Activated CD4-positive, alpha-beta memory T cell treated with anti-CD3 and anti-CD28 coated beads for 36 hours (primary cell): ENCODE measurements around the gene MAT2B. TPM values are rescaled to one million over a fixed set of nuclear protein-coding genes. Genes with fewer than 3 reads are reported as not detected.

ENCODE experiments used
- CTCF ChIA-PET: fragments of 350-600 bp; sonication (Branson Sonifier 250); formaldehyde crosslinking; loops from one replicate; lab custom pipeline; 2021; ENCODE audit warnings: antibody characterized with exemption, inconsistent platforms; lab: Charles Lee
- POLR2A ChIA-PET: fragments of 350-600 bp; sonication (Branson Sonifier 250); formaldehyde crosslinking; loops from one replicate; lab custom pipeline; 2021; ENCODE audit warnings: antibody characterized with exemption; lab: Charles Lee
- DNase-seq: peaks from one replicate; pipeline ENCODE4 v3.0.0-alpha.2; 2020
- H3K27ac Mint-ChIP-seq: one replicate; pipeline ENCODE4 v1.8.0; 2021; ENCODE audit warnings: mixed read lengths
- H3K27me3 Mint-ChIP-seq: one replicate; pipeline ENCODE4 v1.8.0; 2021; ENCODE audit warnings: mixed read lengths
- H3K36me3 Mint-ChIP-seq: one replicate; pipeline ENCODE4 v1.8.0; 2021; ENCODE audit warnings: mixed read lengths
- H3K4me1 Mint-ChIP-seq: one replicate; pipeline ENCODE4 v1.8.0; 2021; ENCODE audit warnings: low read depth, mixed read lengths
- H3K4me3 Mint-ChIP-seq: one replicate; pipeline ENCODE4 v1.8.0; 2021; ENCODE audit warnings: mild to moderate bottlenecking, mixed read lengths
- H3K9me3 Mint-ChIP-seq: one replicate; pipeline ENCODE4 v1.8.0; 2021; ENCODE audit warnings: mixed read lengths
- intact Hi-C: fragments of 100-400 bp; cut with micrococcal nuclease; formaldehyde crosslinking; loops from one replicate; pipeline ENCODE4 v1.15.1; 2023
- total RNA-seq, 2 experiments: library from RNA; stranded (reverse); gene quantifications; one replicate each; pipeline ENCODE4 v1.2.3, GENCODE V29; 2021

MAT2B gene
- total RNA-seq, 2 experiments from 2014 or later = 114 to 122 TPM

DNA sequence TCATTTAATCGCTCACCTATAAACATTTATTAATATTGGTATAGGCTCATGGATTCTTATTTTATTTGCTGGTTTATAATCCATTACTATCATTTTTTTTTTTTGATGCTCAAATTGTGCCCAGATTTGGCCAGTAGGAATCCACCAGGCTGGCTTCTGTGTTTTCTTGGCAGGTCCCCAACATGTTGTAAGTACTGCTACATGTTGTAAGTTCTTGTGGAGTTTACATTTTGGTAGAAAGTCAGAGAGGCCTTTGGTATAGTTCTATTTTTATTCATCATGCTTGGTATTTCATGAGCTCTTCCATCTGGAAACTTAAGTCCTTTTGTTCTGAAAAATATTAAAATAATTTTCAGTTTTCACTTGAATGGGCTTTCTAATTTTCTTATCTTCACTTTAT lies 47.1 kb downstream of the MAT2B start:
- Mint-ChIP-seq H3K27me3 (peaks cover 11% of the 10 kb centered on the region), H3K4me1 (peaks cover 4% of the 10 kb centered on the region), H3K36me3 (no peaks in the 10 kb centered on the region), H3K4me3 (no peak overlapping the region), H3K27ac (no peak overlapping the region), H3K9me3 (no peaks in the 10 kb centered on the region)
- DNase-seq = no peak
- CTCF ChIA-PET = no interaction called here
- POLR2A ChIA-PET = no interaction called here
- intact Hi-C loops = no loop called here

DNA sequence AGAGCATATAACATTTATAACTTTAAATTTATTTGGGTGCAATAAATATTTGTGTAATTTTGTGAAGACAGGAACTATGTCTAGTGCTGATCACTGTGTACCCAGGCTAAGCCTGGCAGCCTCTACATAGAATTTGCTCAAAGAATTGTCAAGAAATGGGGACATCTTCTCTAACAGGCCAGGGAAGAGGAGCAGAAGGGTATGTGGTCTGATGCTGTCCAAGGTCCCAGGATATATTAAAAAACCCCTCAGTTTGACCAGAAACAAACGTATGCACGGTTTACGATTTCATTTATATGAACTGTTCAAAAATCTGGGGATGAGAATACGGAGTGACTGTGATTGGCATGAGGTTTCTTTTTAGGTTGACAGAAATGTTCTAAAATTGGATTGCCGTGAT lies 55.9 kb downstream of the MAT2B start:
- no peak for DNase-seq
- Mint-ChIP-seq H3K4me1 (peaks cover 16% of the 10 kb centered on the region), H3K4me3 (no peak overlapping the region), H3K9me3 (no peaks in the 10 kb centered on the region), H3K27ac (no peak overlapping the region), H3K36me3 (no peaks in the 10 kb centered on the region), H3K27me3 (peaks cover 35% of the 10 kb centered on the region)
- ChIA-PET CTCF (no interaction called here), POLR2A (no interaction called here)
- intact Hi-C loops = loop anchor here (10.0 kb wide), 2 partner anchors 133 to 1933 kb away; no protein-coding TSS in a partner anchor

DNA sequence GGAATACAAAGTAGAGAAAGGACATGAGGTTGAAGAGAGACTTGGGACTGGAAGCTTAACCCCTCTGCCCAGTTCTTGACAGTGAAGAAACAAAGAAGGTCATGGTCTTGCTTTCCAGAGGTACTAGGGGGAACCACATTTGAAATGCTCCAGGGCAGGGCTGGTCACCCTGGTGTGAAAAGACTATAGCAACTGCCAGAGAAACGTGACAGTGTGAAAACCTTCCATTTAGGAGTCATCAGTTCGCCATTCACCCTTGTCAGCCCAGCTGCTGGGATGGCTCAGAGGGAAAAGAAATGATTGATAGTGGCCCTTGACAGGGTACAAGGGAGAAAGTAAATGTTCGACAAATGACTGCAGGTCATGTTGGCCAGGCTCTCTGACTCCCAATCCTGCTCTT lies 56.7 kb downstream of the MAT2B start:
- intact Hi-C loops = loop anchor here (10.0 kb wide), 2 partner anchors 133 to 1933 kb away; no protein-coding TSS in a partner anchor
- no peaks in the 10 kb centered on the region for H3K9me3 Mint-ChIP-seq
- no peak for DNase-seq
- ChIA-PET CTCF (no interaction called here), POLR2A (no interaction called here)
- H3K27ac Mint-ChIP-seq = no peak overlapping the region
- H3K4me3 Mint-ChIP-seq = no peak overlapping the region
- no peaks in the 10 kb centered on the region for H3K36me3 Mint-ChIP-seq
- H3K27me3 Mint-ChIP-seq = peaks cover 39% of the 10 kb centered on the region
- H3K4me1 Mint-ChIP-seq = peaks cover 22% of the 10 kb centered on the region

DNA sequence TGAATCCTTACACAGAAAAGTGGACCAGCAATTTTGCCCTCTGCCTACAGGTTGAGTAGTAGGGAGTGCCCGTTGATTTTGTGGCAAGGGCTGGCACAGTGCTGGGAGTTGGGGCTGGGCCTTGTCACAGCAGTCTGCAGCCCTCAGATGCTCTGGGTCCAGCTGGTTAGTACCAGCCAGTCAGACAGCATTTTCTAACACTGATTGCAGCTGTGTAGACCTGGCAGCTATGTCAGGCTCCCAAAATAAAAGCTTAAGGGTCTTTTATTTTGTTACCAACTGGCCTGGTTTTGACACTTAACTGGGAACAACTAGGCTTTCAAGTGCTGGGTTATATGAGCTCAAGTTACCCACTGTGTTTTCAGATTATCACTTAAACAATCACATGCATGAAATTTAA lies 57.7 kb downstream of the MAT2B start:
- no peak overlapping the region for H3K4me3 Mint-ChIP-seq
- CTCF ChIA-PET = interaction anchor here (4.6 kb wide), 1 partner anchor 940 kb away, joined by 26 read pairs; no protein-coding TSS in a partner anchor

DNA sequence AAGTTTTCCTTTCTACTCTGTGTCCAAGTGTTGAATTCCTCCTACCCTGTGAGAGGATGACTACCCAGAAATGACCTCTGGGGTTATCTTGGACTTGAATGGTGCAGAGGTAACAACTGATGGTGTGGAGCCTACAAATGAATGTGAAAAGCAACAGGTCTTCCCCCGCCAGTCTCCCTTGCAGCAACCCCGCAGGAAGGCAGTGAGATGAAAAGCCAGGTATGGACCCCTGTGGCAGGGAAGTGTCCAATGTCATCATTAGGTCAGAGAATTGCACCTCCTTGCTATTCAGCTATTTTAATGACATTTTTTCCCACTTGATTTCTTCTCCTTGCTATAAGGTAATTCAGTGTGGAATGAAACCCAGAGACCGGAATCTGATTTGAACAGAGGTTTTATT lies 58.5 kb downstream of the MAT2B start:
- POLR2A ChIA-PET = no interaction called here
- Mint-ChIP-seq H3K36me3 (no peaks in the 10 kb centered on the region), H3K9me3 (no peaks in the 10 kb centered on the region), H3K4me1 (peaks cover 25% of the 10 kb centered on the region), H3K27me3 (peaks cover 46% of the 10 kb centered on the region), H3K4me3 (no peak overlapping the region), H3K27ac (no peak overlapping the region)
- intact Hi-C loops = loop anchor here (1.0 to 10.0 kb wide), 4 partner anchors 131 to 1931 kb away; no protein-coding TSS in a partner anchor
- DNase-seq = no peak
- CTCF ChIA-PET = interaction anchor here (1.0 to 4.6 kb wide), 5 partner anchors 15 to 1642 kb away, joined by 3 to 26 read pairs (median 3); partner anchors contain the start of genes HMMR and NUDCD2

More for the DNA sequence above, 57.7 kb downstream of the MAT2B start:
- H3K4me1 Mint-ChIP-seq = peaks cover 25% of the 10 kb centered on the region
- DNase-seq = no peak
- no peak overlapping the region for H3K27ac Mint-ChIP-seq
- H3K36me3 Mint-ChIP-seq = no peaks in the 10 kb centered on the region
- POLR2A ChIA-PET = no interaction called here
- intact Hi-C loops = loop anchor here (10.0 kb wide), 2 partner anchors 132 to 1932 kb away; no protein-coding TSS in a partner anchor
- no peaks in the 10 kb centered on the region for H3K9me3 Mint-ChIP-seq
- peaks cover 47% of the 10 kb centered on the region for H3K27me3 Mint-ChIP-seq

- H3K27ac Mint-ChIP-seq = no peak overlapping the region
- H3K27me3 Mint-ChIP-seq = peaks cover 46% of the 10 kb centered on the region
- no peaks in the 10 kb centered on the region for H3K36me3 Mint-ChIP-seq
- ChIA-PET CTCF (interaction anchor here (0.6 to 4.6 kb wide), 8 partner anchors 13 to 1641 kb away, joined by 3 to 26 read pairs (median 3); partner anchors contain the start of genes HMMR and NUDCD2), POLR2A (no interaction called here)
- intact Hi-C loops = loop anchor here (1.0 to 10.0 kb wide), 4 partner anchors 130 to 1930 kb away; no protein-coding TSS in a partner anchor
- H3K4me1 Mint-ChIP-seq = peaks cover 25% of the 10 kb centered on the region
- H3K9me3 Mint-ChIP-seq = no peaks in the 10 kb centered on the region
- DNase-seq = peak; percentile 76
- H3K4me3 Mint-ChIP-seq = no peak overlapping the region
Observed at GRCh38 chr5:163564321-163564938, 59.0 kb downstream of the MAT2B start.

- POLR2A ChIA-PET = no interaction called here
- Mint-ChIP-seq H3K36me3 (no peaks in the 10 kb centered on the region), H3K4me1 (peaks cover 25% of the 10 kb centered on the region), H3K27me3 (peaks cover 48% of the 10 kb centered on the region), H3K4me3 (peak overlapping the region; percentile 56), H3K9me3 (no peaks in the 10 kb centered on the region), H3K27ac (no peak overlapping the region)
- intact Hi-C loops = loop anchor here (1.0 to 10.0 kb wide), 3 partner anchors 129 to 1929 kb away; no protein-coding TSS in a partner anchor
- CTCF ChIA-PET = interaction anchor here (0.8 to 4.6 kb wide), 4 partner anchors 14 to 938 kb away, joined by 3 to 26 read pairs (median 3); no protein-coding TSS in a partner anchor
- DNase-seq = no peak
Observed at GRCh38 chr5:163565492-163565891, 60.1 kb downstream of the MAT2B start.

DNA sequence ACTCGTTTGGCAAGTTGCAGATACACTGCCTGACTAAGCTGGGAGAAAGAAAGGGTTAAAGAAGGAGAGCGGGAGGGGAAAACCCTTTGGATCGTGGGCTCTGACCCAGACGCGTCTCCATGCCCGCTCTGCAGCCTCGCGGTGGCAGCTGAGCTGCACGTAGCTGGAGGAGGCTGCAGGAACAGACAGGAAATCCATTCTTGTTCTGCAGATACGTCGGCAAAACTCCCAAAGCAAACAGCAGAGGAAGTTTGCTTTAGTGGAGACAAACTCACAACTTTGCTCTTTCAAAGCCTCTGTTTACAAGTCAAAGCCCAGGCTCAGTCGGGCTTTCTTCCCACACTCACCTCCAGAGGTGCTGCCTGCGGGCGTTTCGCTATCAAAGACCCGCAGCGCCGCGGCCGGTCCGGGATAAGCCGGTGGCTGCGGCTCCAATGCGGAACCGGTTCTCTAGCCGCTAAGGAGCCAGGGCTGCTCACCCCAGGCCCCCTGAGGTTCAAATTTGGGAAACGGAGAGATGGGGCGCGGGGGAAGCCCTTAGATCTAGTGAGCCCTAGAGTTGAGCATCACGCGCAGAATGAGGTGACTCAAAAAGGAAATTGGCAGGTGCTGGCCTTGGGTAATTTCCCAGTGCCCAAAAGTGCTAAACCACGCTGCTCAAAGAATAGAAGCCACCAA lies 60.7 kb downstream of the MAT2B start:
- Mint-ChIP-seq H3K9me3 (no peaks in the 10 kb centered on the region), H3K4me1 (peaks cover 25% of the 10 kb centered on the region), H3K4me3 (peak overlapping the region; percentile 56), H3K27me3 (peaks cover 48% of the 10 kb centered on the region), H3K36me3 (no peaks in the 10 kb centered on the region), H3K27ac (no peak overlapping the region)
- intact Hi-C loops = loop anchor here (1.0 to 10.0 kb wide), 4 partner anchors 60 to 1929 kb away; no protein-coding TSS in a partner anchor
- ChIA-PET POLR2A (no interaction called here), CTCF (interaction anchor here (0.8 to 4.6 kb wide), 3 partner anchors 93 to 937 kb away, joined by 3 to 26 read pairs (median 3); no protein-coding TSS in a partner anchor)
- peak; percentile 52 for DNase-seq

DNA sequence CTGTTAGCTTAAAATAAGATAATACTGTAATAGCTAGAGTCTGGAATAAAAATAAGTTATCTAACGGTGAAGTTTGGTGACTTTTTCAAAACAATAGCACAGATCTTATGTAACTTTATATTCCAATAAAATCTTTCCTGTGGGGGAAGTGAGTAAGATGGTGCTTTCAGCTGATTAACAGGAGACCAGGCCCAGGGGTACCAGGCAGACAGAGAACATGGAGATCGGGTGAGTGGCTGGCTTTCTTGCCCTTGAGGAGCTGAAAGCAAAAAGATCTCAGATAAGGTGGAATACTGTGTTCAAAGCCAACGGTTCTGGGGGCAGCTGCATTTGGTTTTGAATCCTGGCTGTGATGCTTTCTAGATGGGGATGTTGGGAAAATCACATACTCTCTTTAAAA lies 61.3 kb downstream of the MAT2B start:
- no peak overlapping the region for H3K27ac Mint-ChIP-seq
- DNase-seq = no peak
- ChIA-PET CTCF (interaction anchor here (4.6 kb wide), 1 partner anchor 937 kb away, joined by 26 read pairs; no protein-coding TSS in a partner anchor), POLR2A (no interaction called here)
- H3K27me3 Mint-ChIP-seq = peaks cover 48% of the 10 kb centered on the region
- H3K4me3 Mint-ChIP-seq = no peak overlapping the region
- peaks cover 25% of the 10 kb centered on the region for H3K4me1 Mint-ChIP-seq
- intact Hi-C loops = loop anchor here (1.0 to 10.0 kb wide), 3 partner anchors 60 to 1928 kb away; no protein-coding TSS in a partner anchor
- H3K36me3 Mint-ChIP-seq = no peaks in the 10 kb centered on the region
- H3K9me3 Mint-ChIP-seq = no peaks in the 10 kb centered on the region

DNA sequence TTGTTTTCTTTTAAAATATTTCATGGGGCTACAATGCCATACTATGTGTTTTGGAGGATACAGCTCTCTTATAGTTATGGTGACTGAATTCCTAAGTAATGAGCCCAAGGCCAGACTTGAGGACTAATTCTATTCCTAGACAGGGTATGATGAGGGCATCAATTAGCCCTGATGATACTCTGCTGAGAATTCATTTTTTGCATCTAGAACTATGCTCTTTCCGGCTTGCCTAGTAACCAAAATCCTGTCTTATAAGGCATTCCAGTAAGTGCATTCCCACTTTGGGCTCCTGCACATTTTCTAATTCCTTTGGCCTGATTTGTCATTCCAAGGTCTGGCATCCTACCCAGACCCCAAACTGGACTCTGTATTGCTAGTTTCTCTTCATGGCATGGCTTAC lies 62.4 kb downstream of the MAT2B start:
- Mint-ChIP-seq H3K27ac (no peak overlapping the region), H3K4me3 (no peak overlapping the region), H3K36me3 (no peaks in the 10 kb centered on the region), H3K4me1 (peaks cover 25% of the 10 kb centered on the region), H3K9me3 (no peaks in the 10 kb centered on the region), H3K27me3 (peaks cover 44% of the 10 kb centered on the region)
- intact Hi-C loops = loop anchor here (10.0 kb wide), 2 partner anchors 127 to 1927 kb away; no protein-coding TSS in a partner anchor
- ChIA-PET CTCF (no interaction called here), POLR2A (no interaction called here)
- no peak for DNase-seq
